Spleen (tissue), 11 donors: ENCODE data around the gene ZDHHC1. TPM values are rescaled to one million over a fixed set of nuclear protein-coding genes. Genes with fewer than 3 reads are reported as not detected.
A peak's percentile ranks its signal among the peaks of the same experiment; 100 is the strongest.

Experiments used
- DNase-seq: peaks from one replicate; pipeline ENCODE4 v3.0.0-alpha.2; 2020
- H3K27ac ChIP-seq, 8 donors: fragments of 200-600 bp; sonication (generic) in 7 of 8; 1 replicate in 4 of 8; 2 replicates in 4 of 8; pipeline versions ENCODE4 v1.5.0 to v1.8.0; 2016 to 2021; ENCODE audit warnings: inconsistent platforms in 4 of 8, mild to moderate bottlenecking in 4 of 8, moderate library complexity in 1 of 8
- H3K27me3 ChIP-seq, 7 donors: fragments of 200-600 bp; sonication (generic) in 6 of 7; replicated peaks in 1 of 7; 1 replicate in 4 of 7; 2 replicates in 3 of 7; pipeline versions ENCODE4 v1.5.0 to v1.8.0; 2016 to 2021; ENCODE audit warnings: inconsistent platforms in 3 of 7, mild to moderate bottlenecking in 1 of 7
- H3K36me3 ChIP-seq, 6 donors: fragments of 200-600 bp; sonication (generic) in 5 of 6; 1 replicate in 4 of 6; 2 replicates in 2 of 6; pipeline versions ENCODE4 v1.5.0 to v1.8.0; 2016 to 2021; ENCODE audit warnings: inconsistent platforms in 2 of 6
- H3K4me1 ChIP-seq, 6 donors: fragments of 200-600 bp; sonication (generic) in 5 of 6; 1 replicate in 3 of 6; 2 replicates in 3 of 6; pipeline versions ENCODE4 v1.5.0 to v1.8.0; 2016 to 2021; ENCODE audit warnings: inconsistent platforms in 3 of 6
- H3K4me3 ChIP-seq, 8 donors: fragments of 200-600 bp; sonication (generic) in 7 of 8; 1 replicate in 4 of 8; 2 replicates in 4 of 8; pipeline versions ENCODE4 v1.5.0 to v1.8.0; 2016 to 2021; ENCODE audit warnings: inconsistent platforms in 4 of 8, mild to moderate bottlenecking in 4 of 8, moderate library complexity in 2 of 8
- H3K9me3 ChIP-seq, 8 donors: fragments of 200-600 bp; sonication (generic) in 7 of 8; 1 replicate in 4 of 8; 2 replicates in 4 of 8; pipeline versions ENCODE4 v1.5.0 to v1.8.0; 2016 to 2021; ENCODE audit warnings: inconsistent platforms in 4 of 8
- POLR2A ChIP-seq, 3 donors: fragments of 450-650 bp; IDR thresholded peaks; one replicate each; pipeline ENCODE4 v1.5.1; 2017; ENCODE audit warnings: antibody characterized with exemption in 3 of 3, mild to moderate bottlenecking in 1 of 3
- POLR2AphosphoS5 ChIP-seq, 3 donors: sonication (generic); formaldehyde crosslinking; IDR thresholded peaks; one replicate each; pipeline ENCODE4 v1.5.1; 2017; ENCODE audit warnings: antibody characterized with exemption in 3 of 3
- WGBS, 5 donors: extraction: QIAGEN DNeasy Blood & Tissue Kit in 3 of 5; methylation state at CpG; one replicate each; pipeline versions ENCODE4 v1.1.5 to v1.1.7; 2013 to 2018; 5-methylcytosine and 5-hydroxymethylcytosine counted together
- intact Hi-C: fragments of 100-400 bp; cut with DNase I; formaldehyde crosslinking; loops from one replicate; pipeline ENCODE4 v1.15.0; 2023; ENCODE audit warnings: low total_unique reads
- polyA plus RNA-seq, 3 donors: library from polyadenylated mRNA; stranded (reverse); fragments of 200-250 nt; gene quantifications; one replicate each; pipeline ENCODE4 v1.2.1, GENCODE V29; 2013
- total RNA-seq, 7 donors: library from RNA; depleted of rRNA in 3 of 7; stranded (reverse); fragments of >200 nt in 3 of 7; fragmentation: NEBNext Ultra II Directional in 4 of 7; extraction: Animal tissue kit (Norgen Biotek cat#: 25700) in 4 of 7; gene quantifications; one replicate each; pipeline versions ENCODE4 v1.1.0 to v1.2.1, GENCODE V29; 2016 to 2021
- TF ChIP-seq, protein P1 (sequence below), 11 experiments: fragments of 200-600 bp in 7 of 11; fragments of 450-650 bp in 4 of 11; sonication (generic) in 4 of 11; IDR thresholded peaks in 8 of 11; conservative IDR thresholded peaks in 3 of 11; 1 replicate in 7 of 11; 2 replicates in 4 of 11; pipeline versions ENCODE4 v1.4.0 to v1.8.0; 2016 to 2021; ENCODE audit warnings: antibody characterized with exemption in 11 of 11, inconsistent platforms in 4 of 11, mild to moderate bottlenecking in 1 of 11
- donor health status: healthy with polysubstance abuse.
- donor health status: DM: no; HTN: no; CAD: no; lungs with moderate emphysema.
- donor health status: DM: no; HTN: no; CAD: no.
- donor health status: Bipolar disorder and iron deficiency.
- donor health status: healthy.
- donor health status: DM: no; HTN: no; CAD: no.
- donor health status: DM: yes; HTN: yes; CAD: no.

The ZDHHC1 gene
- total and polyA plus RNA-seq, 10 donors, result 2.1 to 31.2 (median 15.3) TPM

DNA sequence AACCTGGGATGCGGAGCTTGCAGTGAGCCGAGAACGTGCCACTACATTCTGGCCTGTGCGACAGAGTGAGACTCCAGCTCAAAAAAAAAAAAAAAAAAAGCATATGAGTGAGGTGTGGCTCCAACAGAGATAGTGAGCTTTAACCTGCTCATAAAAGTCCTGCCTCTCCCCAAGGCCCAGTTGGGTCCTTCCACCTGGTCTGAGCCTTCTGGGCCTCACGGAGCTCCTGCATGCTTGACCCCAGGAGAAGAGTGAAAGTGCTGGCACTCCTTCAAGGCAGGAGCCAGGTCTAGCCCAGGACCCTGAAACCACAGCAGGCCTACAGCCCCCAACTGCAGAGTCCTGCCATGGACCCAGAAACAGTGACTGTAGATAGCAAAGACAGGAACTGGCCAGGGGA lies 32.3 kb upstream of the ZDHHC1 start:
- peaks cover 0 to 100% (median 68%) of the 10 kb centered on the region in 6 donors for H3K36me3 ChIP-seq
- 91 to 99% (median 96%) methylated on average over 5 of the region's 5 CpGs for WGBS, 5 donors
- H3K27ac ChIP-seq, result peak overlapping the region in 1 of 8 donors; percentile 47
- DNase-seq, result no peak
- no peaks in the 10 kb centered on the region for H3K9me3 ChIP-seq
- no peak overlapping the region for H3K4me3 ChIP-seq
- H3K4me1 ChIP-seq, result peaks cover 28 to 100% (median 68%) of the 10 kb centered on the region in 6 donors
- no peak for TF ChIP-seq POLR2A (IDR thresholded peaks at IDR 0.05)
- TF ChIP-seq, protein P1, sequence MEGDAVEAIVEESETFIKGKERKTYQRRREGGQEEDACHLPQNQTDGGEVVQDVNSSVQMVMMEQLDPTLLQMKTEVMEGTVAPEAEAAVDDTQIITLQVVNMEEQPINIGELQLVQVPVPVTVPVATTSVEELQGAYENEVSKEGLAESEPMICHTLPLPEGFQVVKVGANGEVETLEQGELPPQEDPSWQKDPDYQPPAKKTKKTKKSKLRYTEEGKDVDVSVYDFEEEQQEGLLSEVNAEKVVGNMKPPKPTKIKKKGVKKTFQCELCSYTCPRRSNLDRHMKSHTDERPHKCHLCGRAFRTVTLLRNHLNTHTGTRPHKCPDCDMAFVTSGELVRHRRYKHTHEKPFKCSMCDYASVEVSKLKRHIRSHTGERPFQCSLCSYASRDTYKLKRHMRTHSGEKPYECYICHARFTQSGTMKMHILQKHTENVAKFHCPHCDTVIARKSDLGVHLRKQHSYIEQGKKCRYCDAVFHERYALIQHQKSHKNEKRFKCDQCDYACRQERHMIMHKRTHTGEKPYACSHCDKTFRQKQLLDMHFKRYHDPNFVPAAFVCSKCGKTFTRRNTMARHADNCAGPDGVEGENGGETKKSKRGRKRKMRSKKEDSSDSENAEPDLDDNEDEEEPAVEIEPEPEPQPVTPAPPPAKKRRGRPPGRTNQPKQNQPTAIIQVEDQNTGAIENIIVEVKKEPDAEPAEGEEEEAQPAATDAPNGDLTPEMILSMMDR (IDR thresholded peaks at IDR 0.05 in 8 of 11, conservative IDR thresholded peaks at IDR 0.05 in 3 of 11), result no peak
- TF ChIP-seq POLR2AphosphoS5 (IDR thresholded peaks at IDR 0.05), result no peak
- H3K27me3 ChIP-seq, result no peaks in the 10 kb centered on the region
- intact Hi-C loops, result no loop called here

DNA sequence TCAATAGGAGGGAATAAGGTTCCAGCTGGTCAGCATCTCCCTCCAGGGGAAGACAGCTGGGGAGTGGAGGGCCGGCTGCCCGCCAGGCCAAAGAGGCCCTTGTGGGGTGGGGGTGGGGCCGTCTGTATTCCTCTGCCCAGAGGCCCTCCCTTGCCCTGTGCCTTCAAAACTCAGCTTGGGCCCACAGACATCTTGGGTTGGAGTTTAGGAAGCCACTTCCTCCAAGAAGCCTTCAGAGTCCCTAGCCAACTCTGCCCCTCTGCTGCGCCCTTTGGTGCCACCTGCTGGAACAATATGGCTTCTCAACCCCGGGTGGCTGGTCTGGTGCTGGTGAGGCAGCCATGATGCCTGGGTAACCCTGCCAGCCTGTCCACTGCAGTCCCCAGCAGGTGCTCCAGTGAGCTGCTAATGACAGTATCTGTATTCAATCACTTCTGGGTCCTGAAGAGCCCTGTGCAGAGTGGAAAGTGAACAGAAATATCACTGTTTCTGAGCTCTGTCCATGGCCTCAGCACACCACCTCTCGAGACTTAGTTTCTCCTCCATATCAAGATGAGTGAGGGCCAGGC lies 31.3 kb upstream of the ZDHHC1 start:
- TF ChIP-seq POLR2A (IDR thresholded peaks at IDR 0.05), result no peak
- TF ChIP-seq POLR2AphosphoS5 (IDR thresholded peaks at IDR 0.05), result peak in 2 of 3 donors; percentile 71 to 75
- TF ChIP-seq, protein P1 (IDR thresholded peaks at IDR 0.05 in 8 of 11, conservative IDR thresholded peaks at IDR 0.05 in 3 of 11), result peak in 9 of 11 experiments; percentile 20 to 76 (median 58)
- Histone ChIP-seq H3K27me3 (no peaks in the 10 kb centered on the region), H3K4me3 (no peak overlapping the region), H3K36me3 (peaks cover 0 to 100% (median 67%) of the 10 kb centered on the region in 6 donors), H3K27ac (peak overlapping the region in 7 of 8 donors; percentile 8 to 74 (median 62)), H3K4me1 (peaks cover 27 to 100% (median 74%) of the 10 kb centered on the region in 6 donors), H3K9me3 (no peaks in the 10 kb centered on the region)
- no peak for DNase-seq
- intact Hi-C loops, result no loop called here
- WGBS, 5 donors, result 64 to 79% (median 69%) methylated on average over 6 of the region's 6 CpGs

DNA sequence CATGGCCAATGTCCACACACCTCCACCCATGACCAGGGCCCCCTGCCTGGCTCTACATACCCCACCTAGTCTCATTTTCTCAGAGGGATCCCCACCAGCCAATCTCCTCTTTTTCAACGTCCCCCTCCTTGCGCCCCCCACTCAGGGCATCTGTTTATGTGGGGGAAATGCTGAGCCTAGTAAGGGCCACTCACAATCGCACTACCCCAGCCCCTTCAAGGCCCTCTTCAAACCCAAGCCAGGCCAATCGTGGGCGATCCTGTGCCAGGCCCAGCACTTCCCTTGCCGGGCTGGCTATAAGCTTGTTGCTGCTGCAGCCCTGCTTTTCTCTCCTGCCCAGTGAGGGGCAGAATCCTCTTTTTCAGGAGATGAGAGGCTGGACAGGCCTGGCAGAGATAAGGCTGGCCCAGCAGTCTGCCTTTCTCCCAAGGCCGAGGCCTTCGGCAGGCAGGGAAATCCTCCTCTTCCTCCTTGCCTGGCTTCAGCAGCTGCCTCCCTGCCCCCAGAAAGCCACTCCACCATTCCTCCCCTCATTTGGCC lies 30.8 kb upstream of the ZDHHC1 start:
- DNase-seq, result no peak
- WGBS, 5 donors, result 68 to 85% (median 73%) methylated on average over 7 to 8 of the region's 8 CpGs
- intact Hi-C loops, result no loop called here
- peaks cover 0 to 100% (median 65%) of the 10 kb centered on the region in 6 donors for H3K36me3 ChIP-seq
- H3K27ac ChIP-seq, result peak overlapping the region in 7 of 8 donors; percentile 8 to 74 (median 62)
- TF ChIP-seq POLR2AphosphoS5 (IDR thresholded peaks at IDR 0.05) (peak in 1 of 3 donors; percentile 71), POLR2A (IDR thresholded peaks at IDR 0.05) (no peak)
- H3K27me3 ChIP-seq, result no peaks in the 10 kb centered on the region
- H3K4me1 ChIP-seq, result peaks cover 27 to 100% (median 75%) of the 10 kb centered on the region in 6 donors
- H3K4me3 ChIP-seq, result no peak overlapping the region
- H3K9me3 ChIP-seq, result no peaks in the 10 kb centered on the region

DNA sequence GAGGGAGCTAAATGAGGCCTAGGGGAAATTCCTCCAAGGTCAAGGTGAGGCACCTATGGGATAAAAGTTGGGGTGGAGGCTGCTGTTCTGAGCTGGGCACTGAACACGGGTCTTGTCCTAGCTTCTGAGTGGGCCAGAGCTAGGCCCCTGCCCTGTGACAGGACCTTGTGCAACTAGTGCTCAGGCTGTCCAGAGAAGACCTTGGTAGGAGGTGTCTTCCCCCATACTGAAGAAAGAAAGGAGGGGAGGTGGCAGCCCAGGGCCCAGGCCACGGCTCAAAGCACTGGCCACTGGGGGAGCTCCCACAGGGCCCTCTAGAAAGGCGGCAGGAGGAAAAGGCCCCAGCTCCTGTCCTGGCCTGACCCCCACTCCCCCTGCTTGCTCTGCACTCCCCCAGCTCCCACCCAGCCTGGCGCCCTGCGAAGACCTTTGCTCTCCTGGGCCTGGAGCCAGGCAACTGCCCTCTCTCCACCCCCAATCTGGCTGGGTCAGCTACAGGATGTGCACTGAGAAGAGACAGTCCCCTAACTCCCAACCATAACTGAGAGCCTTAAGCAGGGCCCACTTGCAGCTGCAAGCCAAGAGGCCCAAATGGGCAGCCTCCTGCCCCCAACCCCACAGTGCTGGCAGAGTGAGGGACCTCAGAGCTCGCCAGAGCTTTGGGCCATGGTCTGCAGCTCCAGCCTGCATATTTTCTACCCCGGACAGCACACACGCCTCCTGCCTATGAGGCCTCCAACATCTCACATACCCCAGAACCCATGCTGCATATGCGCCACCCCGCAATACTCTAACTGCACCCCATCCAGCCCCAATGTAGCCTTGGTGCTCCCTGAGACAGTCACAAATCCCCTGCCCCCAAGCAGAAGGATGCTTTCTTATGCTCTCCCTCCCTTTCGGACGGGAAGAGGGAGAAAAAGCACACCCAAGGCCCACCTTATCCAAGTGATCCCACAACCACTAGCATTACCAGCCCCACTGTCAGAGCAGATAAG lies 29.9 kb upstream of the ZDHHC1 start:
- WGBS, 5 donors, result 66 to 92% (median 79%) methylated on average over 11 to 12 of the region's 12 CpGs
- peaks cover 0 to 100% (median 65%) of the 10 kb centered on the region in 6 donors for H3K36me3 ChIP-seq
- DNase-seq, result no peak
- H3K27ac ChIP-seq, result peak overlapping the region in 7 of 8 donors; percentile 8 to 74 (median 62)
- intact Hi-C loops, result no loop called here
- no peak overlapping the region for H3K4me3 ChIP-seq
- H3K4me1 ChIP-seq, result peaks cover 27 to 100% (median 78%) of the 10 kb centered on the region in 6 donors
- H3K9me3 ChIP-seq, result no peaks in the 10 kb centered on the region
- H3K27me3 ChIP-seq, result no peaks in the 10 kb centered on the region
- TF ChIP-seq POLR2AphosphoS5 (IDR thresholded peaks at IDR 0.05), result peak; percentile 57 to 80 (median 79)
- TF ChIP-seq, protein P1 (IDR thresholded peaks at IDR 0.05 in 8 of 11, conservative IDR thresholded peaks at IDR 0.05 in 3 of 11), result no peak
